Measurements from ENCODE around the gene CARD10.

DNA sequence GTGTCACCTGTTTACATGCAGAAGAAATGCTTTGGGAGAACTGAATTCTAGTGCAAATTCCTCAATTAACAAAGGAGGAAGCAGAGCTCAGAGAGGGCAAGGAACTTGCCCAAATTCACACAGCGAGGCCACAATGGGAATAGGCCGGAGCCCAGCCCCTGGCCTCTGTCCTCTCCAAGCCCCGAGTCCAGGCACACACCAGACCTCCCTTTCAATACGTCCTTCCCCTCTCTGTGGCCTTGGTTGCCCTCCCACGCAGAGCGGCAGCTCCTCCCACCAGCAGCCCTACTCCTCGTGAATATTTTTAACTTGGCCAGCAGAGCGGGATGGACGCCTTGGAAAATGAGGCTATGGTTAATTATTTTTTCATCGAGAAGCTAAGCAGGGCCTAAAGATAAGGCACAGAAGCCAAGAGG is 1.6 kb upstream of the CARD10 start:
- TF ChIP-seq TAF1 (IDR thresholded peaks at IDR 0.05; ENCODE audit: low read depth) (no peak), RAD21 (IDR thresholded peaks at IDR 0.05; ENCODE audit: low read depth) (no peak), TCF12 (IDR thresholded peaks at IDR 0.05; ENCODE audit: low read depth) (no peak), EP300 (IDR thresholded peaks at IDR 0.05; ENCODE audit: borderline replicate concordance) (no peak)
- TF ChIP-seq, protein P1, sequence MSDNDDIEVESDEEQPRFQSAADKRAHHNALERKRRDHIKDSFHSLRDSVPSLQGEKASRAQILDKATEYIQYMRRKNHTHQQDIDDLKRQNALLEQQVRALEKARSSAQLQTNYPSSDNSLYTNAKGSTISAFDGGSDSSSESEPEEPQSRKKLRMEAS (IDR thresholded peaks at IDR 0.05): no peak
- TF ChIP-seq, protein P2, sequence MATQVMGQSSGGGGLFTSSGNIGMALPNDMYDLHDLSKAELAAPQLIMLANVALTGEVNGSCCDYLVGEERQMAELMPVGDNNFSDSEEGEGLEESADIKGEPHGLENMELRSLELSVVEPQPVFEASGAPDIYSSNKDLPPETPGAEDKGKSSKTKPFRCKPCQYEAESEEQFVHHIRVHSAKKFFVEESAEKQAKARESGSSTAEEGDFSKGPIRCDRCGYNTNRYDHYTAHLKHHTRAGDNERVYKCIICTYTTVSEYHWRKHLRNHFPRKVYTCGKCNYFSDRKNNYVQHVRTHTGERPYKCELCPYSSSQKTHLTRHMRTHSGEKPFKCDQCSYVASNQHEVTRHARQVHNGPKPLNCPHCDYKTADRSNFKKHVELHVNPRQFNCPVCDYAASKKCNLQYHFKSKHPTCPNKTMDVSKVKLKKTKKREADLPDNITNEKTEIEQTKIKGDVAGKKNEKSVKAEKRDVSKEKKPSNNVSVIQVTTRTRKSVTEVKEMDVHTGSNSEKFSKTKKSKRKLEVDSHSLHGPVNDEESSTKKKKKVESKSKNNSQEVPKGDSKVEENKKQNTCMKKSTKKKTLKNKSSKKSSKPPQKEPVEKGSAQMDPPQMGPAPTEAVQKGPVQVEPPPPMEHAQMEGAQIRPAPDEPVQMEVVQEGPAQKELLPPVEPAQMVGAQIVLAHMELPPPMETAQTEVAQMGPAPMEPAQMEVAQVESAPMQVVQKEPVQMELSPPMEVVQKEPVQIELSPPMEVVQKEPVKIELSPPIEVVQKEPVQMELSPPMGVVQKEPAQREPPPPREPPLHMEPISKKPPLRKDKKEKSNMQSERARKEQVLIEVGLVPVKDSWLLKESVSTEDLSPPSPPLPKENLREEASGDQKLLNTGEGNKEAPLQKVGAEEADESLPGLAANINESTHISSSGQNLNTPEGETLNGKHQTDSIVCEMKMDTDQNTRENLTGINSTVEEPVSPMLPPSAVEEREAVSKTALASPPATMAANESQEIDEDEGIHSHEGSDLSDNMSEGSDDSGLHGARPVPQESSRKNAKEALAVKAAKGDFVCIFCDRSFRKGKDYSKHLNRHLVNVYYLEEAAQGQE (IDR thresholded peaks at IDR 0.05; ENCODE audit: low read depth): no peak
